ENCODE data around the gene PILRB. TPM values are rescaled to one million over a fixed set of nuclear protein-coding genes. Genes with fewer than 3 reads are reported as not detected.
"Not testable (repeated sequence)": the region's sequence is repeated elsewhere in the genome, so short reads cannot be mapped to it uniquely, and the experiment has no call there.

Gene PILRB
- polyA plus RNA-seq, 3 donors from 2014 or later, result 12.2 to 42.1 (median 12.2) TPM

DNA sequence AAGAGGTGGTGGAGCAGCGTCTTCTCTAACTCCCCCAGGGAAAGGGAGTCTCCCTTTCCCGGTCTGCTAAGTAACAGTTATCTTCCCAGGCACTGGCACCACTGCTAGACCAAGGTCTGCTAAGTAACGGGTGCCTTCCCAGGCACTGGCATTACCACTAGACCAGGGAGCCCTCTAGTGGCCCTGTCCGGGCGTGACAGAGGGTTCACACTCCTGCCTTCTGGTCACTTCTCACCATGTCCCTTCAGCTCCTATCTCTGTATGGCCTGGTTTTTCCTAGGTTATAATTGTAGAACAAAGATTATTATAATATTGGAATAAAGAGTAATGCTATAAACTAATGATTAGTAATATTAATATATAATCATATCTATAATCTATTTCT lies 12.6 kb upstream of the PILRB start:
- Mint-ChIP-seq H3K36me3 (peaks cover 7 to 42% (median 9%) of the 10 kb centered on the region in 3 donors), H3K27ac (peak overlapping the region; percentile 92 to 100 (median 98)), H3K27me3 (ENCODE audit: low read depth in 3 of 3) (peaks cover 5 to 11% (median 10%) of the 10 kb centered on the region in 3 donors), H3K4me1 (peaks cover 34 to 58% of the 10 kb centered on the region in 2 donors), H3K4me3 (peak overlapping the region; percentile 66 to 91 (median 85))
- not testable (repeated sequence) for H3K9me3 Mint-ChIP-seq
- peak; percentile 68 to 75 (median 69) for DNase-seq

DNA sequence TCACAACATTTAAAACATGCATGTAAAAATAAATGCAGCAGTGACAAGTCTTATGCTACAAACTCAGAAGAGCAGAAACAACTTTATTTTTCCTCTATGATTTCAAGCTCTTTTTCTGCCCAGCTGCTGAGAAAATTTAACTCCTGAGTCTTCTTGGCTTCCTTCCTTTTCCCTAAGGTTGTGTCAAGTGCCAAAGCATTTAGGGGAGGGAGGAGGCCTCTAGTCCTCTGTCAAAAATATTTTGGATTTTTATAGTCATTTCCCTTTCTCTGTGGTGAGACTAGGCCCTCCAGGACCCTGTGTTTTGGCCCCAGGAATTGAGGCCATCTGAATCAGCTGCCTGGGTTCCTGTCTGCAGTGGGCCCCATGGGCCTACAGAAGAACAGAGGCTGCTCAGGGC lies 11.0 kb upstream of the PILRB start:
- Mint-ChIP-seq H3K4me3 (no peak overlapping the region), H3K27me3 (ENCODE audit: low read depth in 3 of 3) (peaks cover 5 to 12% (median 10%) of the 10 kb centered on the region in 3 donors), H3K4me1 (peaks cover 44 to 65% of the 10 kb centered on the region in 2 donors), H3K9me3 (no peaks in the 10 kb centered on the region), H3K27ac (peak overlapping the region; percentile 33 to 87 (median 53)), H3K36me3 (peaks cover 7 to 35% (median 9%) of the 10 kb centered on the region in 3 donors)
- no peak for DNase-seq

DNA sequence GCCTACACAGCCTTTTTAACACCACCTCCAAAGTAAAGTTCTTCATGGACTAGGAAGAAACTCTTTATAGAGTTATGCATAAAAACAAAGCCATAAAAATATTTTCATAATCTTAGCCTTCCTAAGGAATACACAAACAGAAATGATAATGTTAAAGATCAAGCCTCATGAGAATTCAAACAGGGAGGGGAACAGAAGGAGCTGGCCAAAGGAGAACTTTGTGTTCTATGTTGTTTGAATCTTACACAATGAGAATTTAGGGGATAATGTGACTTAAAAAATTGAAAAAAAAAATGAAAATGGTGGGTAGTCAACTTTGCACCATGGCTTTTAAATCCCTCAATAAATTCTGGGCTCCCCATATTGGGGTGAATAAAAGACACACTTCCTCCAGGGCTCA lies 9.1 kb upstream of the PILRB start:
- no peak for DNase-seq
- H3K4me1 Mint-ChIP-seq, result peaks cover 46 to 66% of the 10 kb centered on the region in 2 donors
- H3K27ac Mint-ChIP-seq, result peak overlapping the region in 4 of 6 donors; percentile 2 to 93 (median 54)
- peaks cover 3 to 15% (median 13%) of the 10 kb centered on the region in 3 donors for H3K27me3 Mint-ChIP-seq (ENCODE audit: low read depth in 3 of 3)
- peaks cover 4 to 33% (median 9%) of the 10 kb centered on the region in 3 donors for H3K36me3 Mint-ChIP-seq
- H3K4me3 Mint-ChIP-seq, result no peak overlapping the region
- no peaks in the 10 kb centered on the region for H3K9me3 Mint-ChIP-seq

DNA sequence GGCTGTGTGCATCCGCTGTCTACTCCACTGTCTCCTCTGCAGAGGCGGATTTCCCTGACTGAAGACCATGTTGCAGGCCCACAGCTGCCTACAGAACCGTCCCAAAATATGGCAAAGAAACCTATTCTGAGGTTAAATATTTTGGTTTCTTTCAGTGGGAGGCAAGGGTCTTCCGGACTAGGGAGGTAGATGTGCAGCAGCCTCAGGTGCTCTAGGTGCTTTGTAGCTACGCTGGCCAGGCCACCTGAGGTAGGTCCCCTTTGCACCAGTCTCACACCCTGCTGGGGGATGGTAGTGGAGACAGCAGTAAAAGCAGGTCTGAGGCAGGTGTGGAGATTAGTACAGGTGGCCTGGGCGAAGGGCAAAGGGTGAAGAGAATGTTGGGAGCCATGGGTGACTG lies 8.2 kb upstream of the PILRB start:
- peak overlapping the region in 5 of 6 donors; percentile 50 to 93 (median 84) for H3K27ac Mint-ChIP-seq
- peaks cover 0 to 12% (median 11%) of the 10 kb centered on the region in 3 donors for H3K27me3 Mint-ChIP-seq (ENCODE audit: low read depth in 3 of 3)
- H3K4me3 Mint-ChIP-seq, result peak overlapping the region in 3 of 5 donors; percentile 27 to 49 (median 32)
- H3K36me3 Mint-ChIP-seq, result peaks cover 5 to 34% (median 10%) of the 10 kb centered on the region in 3 donors
- H3K9me3 Mint-ChIP-seq, result no peaks in the 10 kb centered on the region
- H3K4me1 Mint-ChIP-seq, result peaks cover 40 to 64% of the 10 kb centered on the region in 2 donors
- no peak for DNase-seq

DNA sequence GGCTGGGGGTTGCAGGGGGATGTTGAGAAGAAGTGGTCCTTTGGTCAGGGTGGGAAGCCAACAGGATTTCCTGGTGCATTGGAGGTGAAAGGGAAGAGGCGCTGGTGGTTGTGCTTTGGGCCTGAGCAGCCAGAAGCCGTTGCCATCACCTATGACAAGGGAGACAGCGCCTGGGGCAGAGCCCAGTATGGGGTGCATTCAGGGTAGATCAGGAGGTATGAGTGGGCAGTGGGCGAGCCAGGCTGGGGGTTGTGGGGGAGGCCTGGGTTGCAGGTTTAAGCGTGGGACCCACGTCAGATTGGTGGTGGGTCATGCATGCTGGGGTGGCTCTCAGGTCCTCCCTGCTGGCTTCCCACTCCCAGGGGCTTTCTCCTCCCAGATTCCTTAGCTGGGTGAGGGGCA lies 6.3 kb upstream of the PILRB start:
- Mint-ChIP-seq H3K27ac (peak overlapping the region; percentile 92 to 98 (median 96)), H3K4me3 (peak overlapping the region; percentile 86 to 90 (median 89)), H3K4me1 (peaks cover 47 to 62% of the 10 kb centered on the region in 2 donors), H3K27me3 (ENCODE audit: low read depth in 3 of 3) (peaks cover 0 to 9% (median 8%) of the 10 kb centered on the region in 3 donors), H3K36me3 (peaks cover 4 to 30% (median 9%) of the 10 kb centered on the region in 3 donors), H3K9me3 (no peaks in the 10 kb centered on the region)
- DNase-seq, result peak; percentile 49 to 64 (median 50)

DNA sequence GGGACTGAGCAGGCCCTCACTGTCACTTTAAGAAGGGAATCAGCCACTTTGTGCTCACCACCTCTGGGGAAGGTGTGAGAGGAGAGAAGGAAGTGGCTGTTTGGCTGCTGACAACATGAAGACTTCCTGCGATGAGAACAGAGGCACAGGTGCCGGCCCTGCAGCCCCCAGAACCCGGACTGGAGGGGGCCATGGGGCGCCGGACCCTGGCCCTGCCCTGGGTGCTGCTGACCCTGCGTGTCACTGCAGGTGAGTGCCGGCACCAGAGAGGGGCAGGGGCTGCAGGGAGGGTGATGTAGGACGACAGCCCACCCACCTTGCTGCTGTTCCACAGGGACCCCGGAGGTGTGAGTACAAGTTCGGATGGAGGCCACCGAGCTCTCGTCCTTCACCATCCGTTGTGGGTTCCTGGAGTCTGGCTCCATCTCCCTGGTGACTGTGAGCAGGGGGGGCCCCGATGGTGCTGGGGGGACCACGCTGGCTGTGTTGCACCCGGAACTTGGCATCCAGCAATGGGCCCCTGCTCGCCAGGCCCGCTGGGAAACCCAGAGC lies 5.6 kb upstream of the PILRB start:
- Mint-ChIP-seq H3K4me1 (peaks cover 47 to 62% of the 10 kb centered on the region in 2 donors), H3K4me3 (peak overlapping the region; percentile 86 to 90 (median 89)), H3K36me3 (peaks cover 4 to 26% (median 7%) of the 10 kb centered on the region in 3 donors), H3K27ac (peak overlapping the region; percentile 92 to 98 (median 96))
- not testable (repeated sequence) for H3K9me3 Mint-ChIP-seq; H3K27me3 Mint-ChIP-seq (ENCODE audit: low read depth in 3 of 3)
- DNase-seq, result peak; percentile 60 to 62 (median 62)

DNA sequence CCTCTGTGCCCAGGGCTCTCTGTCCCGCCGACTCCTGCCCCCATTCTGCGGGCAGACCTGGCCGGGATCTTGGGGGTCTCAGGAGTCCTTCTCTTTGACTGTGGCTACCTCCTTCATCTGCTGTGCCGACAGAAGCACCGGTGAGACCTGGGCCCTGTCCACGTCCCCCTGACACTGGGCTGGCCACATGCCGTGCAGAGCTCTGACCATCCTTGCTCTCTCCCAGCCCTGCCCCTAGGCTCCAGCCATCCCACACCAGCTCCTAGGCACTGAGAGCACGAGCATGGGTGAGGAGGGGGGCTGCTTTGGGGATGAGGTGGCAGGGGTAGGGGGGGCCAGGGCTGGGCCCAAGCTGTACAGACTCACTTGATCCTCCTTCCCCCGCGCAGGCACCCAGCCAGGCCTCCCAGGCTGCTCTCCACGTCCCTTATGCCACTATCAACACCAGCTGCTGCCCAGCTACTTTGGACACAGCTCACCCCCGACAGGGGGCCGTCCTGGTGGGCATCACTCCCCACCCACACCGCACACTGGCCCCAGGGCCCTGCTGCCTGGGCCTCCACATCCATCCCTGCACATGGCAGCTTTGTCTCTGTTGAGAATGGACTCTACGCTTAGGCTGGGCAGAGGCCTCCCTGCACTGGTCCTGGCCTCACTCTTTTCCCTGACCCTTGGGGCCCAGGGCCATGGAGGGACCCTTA lies 4.8 kb upstream of the PILRB start:
- peak overlapping the region; percentile 86 to 90 (median 89) for H3K4me3 Mint-ChIP-seq
- H3K4me1 Mint-ChIP-seq, result peaks cover 47 to 66% of the 10 kb centered on the region in 2 donors
- peaks cover 0 to 8% (median 6%) of the 10 kb centered on the region in 3 donors for H3K27me3 Mint-ChIP-seq (ENCODE audit: low read depth in 3 of 3)
- H3K27ac Mint-ChIP-seq, result peak overlapping the region; percentile 90 to 95 (median 94)
- no peak for DNase-seq
- H3K36me3 Mint-ChIP-seq, result peaks cover 4 to 22% (median 5%) of the 10 kb centered on the region in 3 donors
- H3K9me3 Mint-ChIP-seq, result no peaks in the 10 kb centered on the region

DNA sequence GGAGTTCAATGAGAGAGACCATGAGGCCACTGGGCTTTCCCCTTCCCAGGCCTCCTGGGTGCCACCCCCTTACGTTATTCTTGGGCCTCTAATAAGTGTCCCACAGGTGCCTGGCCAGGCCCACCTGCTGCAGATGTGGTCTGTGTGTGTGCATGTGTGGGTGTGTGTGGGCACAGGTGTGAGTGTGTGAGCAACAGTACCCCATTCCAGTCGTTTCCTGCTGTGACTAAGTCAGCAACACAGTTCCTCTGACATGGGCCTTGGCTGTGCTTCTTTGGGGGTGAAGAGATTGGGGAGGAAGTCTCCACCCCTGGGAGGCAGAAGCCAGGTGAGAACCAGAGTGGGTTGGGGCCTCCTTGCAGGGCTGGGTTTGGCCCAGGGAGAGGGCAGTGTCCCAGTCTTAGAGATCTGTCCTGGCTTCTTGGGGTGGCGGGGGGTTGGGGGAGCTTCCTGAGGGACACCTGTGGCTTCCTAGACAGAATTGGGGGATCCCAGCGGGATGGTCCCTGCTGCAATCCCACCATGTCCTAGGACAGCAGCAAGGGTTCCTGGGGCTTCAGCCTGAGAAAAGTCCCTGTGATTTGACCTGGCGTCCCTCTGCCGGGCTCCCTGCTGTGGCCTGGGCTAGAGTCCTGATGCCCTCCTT lies 4.1 kb upstream of the PILRB start:
- Mint-ChIP-seq H3K9me3 (no peaks in the 10 kb centered on the region), H3K27me3 (ENCODE audit: low read depth in 3 of 3) (peaks cover 0 to 8% (median 4%) of the 10 kb centered on the region in 3 donors), H3K4me3 (peak overlapping the region; percentile 86 to 90 (median 89)), H3K36me3 (peaks cover 4 to 20% (median 5%) of the 10 kb centered on the region in 3 donors), H3K4me1 (peaks cover 47 to 64% of the 10 kb centered on the region in 2 donors), H3K27ac (peak overlapping the region; percentile 90 to 95 (median 94))
- DNase-seq, result peak; percentile 54 to 64 (median 57)

DNA sequence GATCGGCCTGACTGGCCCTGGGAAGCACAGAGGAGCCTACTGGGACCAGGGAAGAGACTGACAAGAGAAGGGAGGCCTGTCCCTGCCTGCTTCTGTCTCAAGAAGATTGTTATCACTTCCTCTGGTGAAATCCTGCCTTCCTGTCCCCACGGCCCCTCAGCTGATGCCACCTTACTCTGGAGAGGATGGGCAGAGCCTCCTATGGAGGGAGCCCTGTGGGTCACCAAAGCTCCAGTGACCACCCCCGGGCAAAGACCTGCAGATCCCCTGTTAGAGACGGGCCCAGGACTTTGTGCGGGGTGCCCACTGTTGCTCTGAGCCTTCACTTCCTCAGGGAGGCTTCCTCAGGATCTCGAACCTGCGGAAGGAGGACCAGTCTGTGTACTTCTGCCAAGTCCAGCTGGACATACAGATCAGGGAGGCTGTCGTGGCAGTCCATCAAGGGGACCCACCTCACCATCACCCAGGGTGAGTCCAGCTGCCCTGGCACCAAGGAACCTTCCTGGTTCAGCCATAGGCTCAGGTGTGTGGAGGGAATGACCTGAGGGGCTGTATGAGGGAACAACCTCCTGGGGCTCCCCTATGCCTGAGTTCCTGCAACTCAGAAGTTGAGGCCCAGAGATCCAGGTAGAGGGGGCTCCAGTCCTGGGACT lies 1.4 kb upstream of the PILRB start:
- DNase-seq, result no peak
- Mint-ChIP-seq H3K4me3 (no peak overlapping the region), H3K27ac (peak overlapping the region in 4 of 6 donors; percentile 45 to 90 (median 58)), H3K9me3 (no peaks in the 10 kb centered on the region), H3K27me3 (ENCODE audit: low read depth in 3 of 3) (peaks cover 0 to 5% (median 3%) of the 10 kb centered on the region in 3 donors), H3K4me1 (peaks cover 36 to 49% of the 10 kb centered on the region in 2 donors), H3K36me3 (peaks cover 14 to 30% (median 15%) of the 10 kb centered on the region in 3 donors)

DNA sequence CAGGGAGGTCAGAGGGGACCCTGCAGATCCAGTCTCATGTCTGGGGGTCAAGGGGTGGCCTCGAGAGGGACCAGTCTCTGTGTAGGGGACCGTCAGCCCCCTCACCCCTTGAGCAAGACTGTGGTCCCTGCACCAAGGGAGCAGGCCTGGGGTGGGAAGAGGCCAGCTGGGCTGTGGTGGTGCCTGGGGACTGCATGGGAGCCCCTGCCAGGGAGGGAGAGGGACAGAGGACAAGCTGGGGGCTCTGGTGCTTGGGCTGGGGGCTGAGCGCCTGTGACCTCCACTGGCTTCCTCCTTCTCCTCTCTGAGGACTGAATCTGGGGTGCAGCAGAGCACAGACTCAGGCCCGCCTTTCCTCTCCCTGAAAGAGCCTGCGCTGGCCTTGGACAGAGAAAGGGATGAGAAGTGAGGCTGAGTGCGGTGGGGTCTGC lies 771 bp upstream of the PILRB start:
- peaks cover 33 to 43% of the 10 kb centered on the region in 2 donors for H3K4me1 Mint-ChIP-seq
- H3K27ac Mint-ChIP-seq, result peak overlapping the region in 4 of 6 donors; percentile 57 to 78 (median 68)
- H3K36me3 Mint-ChIP-seq, result peaks cover 15 to 36% (median 20%) of the 10 kb centered on the region in 3 donors

DNA sequence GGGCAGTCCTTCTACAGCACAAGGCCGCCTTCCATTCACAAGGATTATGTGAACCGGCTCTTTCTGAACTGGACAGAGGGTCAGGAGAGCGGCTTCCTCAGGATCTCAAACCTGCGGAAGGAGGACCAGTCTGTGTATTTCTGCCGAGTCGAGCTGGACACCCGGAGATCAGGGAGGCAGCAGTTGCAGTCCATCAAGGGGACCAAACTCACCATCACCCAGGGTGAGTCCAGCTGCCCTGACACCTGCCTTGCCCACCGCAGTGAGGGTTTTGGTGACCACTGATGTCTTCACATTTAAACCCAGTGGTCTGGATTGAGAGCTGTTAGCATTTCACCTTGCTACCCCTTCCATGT lies 918 bp downstream of the PILRB start:
- no peak overlapping the region for H3K4me3 Mint-ChIP-seq
- no peak for DNase-seq
- peaks cover 25 to 39% of the 10 kb centered on the region in 2 donors for H3K4me1 Mint-ChIP-seq
- peaks cover 0 to 2% (median 0%) of the 10 kb centered on the region in 3 donors for H3K27me3 Mint-ChIP-seq (ENCODE audit: low read depth in 3 of 3)
- H3K36me3 Mint-ChIP-seq, result peaks cover 20 to 41% (median 22%) of the 10 kb centered on the region in 3 donors
- peak overlapping the region; percentile 27 to 70 (median 48) for H3K27ac Mint-ChIP-seq
- no peaks in the 10 kb centered on the region for H3K9me3 Mint-ChIP-seq

More for the DNA sequence above, 771 bp upstream of the PILRB start:
- Mint-ChIP-seq H3K27me3 (ENCODE audit: low read depth in 3 of 3) (peaks cover 0 to 5% (median 4%) of the 10 kb centered on the region in 3 donors), H3K9me3 (no peaks in the 10 kb centered on the region), H3K4me3 (no peak overlapping the region)
- DNase-seq, result no peak

DNA sequence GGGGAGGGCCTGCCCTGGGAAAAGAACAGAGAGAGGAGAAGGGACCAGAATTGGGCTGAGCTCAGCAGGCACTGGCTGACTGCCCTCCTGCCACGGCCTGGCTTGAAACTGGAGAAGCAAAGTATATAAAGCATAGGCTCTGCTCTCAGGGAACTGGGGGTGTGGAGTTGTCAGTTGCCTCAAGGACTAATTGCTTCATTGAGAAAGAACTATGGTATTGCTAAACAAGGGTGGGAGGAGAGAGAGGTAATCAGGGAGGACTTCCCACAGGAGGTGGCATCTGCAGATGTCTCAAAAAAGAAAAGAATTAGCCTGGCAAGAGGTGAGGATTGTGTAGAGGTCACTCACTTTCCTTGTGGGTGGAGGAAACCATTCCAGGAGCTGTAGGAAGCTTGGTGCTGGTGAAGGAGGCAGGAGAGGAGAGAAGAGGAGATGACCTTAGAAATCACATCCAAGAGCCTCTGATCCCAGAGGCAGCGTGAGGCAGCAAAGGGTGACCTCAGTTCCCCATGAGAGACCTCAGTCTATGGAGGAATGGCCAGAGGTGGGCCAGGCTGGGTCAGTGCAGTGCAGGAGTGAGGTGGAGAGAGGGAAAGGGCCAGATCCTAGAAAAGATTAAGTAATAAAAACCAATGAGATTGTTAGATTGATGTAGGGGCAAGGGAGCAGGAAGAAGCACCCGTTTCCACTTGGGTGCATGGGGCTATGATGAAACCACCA lies 2.4 kb downstream of the PILRB start:
- H3K36me3 Mint-ChIP-seq, result peaks cover 15 to 43% (median 23%) of the 10 kb centered on the region in 3 donors
- peaks cover 0 to 3% (median 0%) of the 10 kb centered on the region in 3 donors for H3K27me3 Mint-ChIP-seq (ENCODE audit: low read depth in 3 of 3)
- H3K27ac Mint-ChIP-seq, result peak overlapping the region; percentile 69 to 83 (median 74)
- DNase-seq, result no peak
- peaks cover 29 to 39% of the 10 kb centered on the region in 2 donors for H3K4me1 Mint-ChIP-seq
- H3K9me3 Mint-ChIP-seq, result no peaks in the 10 kb centered on the region
- H3K4me3 Mint-ChIP-seq, result no peak overlapping the region
